ENCODE measurements around the gene ITIH3.

DNA sequence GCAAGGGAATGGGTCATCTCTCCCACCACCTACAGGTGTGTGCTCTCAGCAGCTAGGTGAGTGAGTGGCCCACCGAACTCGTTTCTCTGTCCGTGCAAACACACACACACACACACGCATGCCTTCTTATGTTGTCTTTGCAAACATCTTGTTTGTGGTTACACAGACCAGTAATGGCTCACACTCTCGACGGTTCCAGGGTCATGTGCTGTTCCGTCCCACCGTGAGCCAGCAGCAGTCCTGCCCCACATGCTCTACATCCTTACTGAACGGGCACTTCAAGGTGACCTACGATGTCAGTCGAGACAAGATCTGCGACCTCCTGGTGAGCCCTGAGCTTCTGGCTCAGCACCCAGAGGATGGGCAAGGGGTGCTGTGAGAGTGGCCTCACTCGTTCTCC lies 12.9 kb upstream of the ITIH3 start:
- TF ChIP-seq POLR2A (IDR thresholded peaks at IDR 0.05; ENCODE audit: low read depth, low read length) (no peak), RFX5 (IDR thresholded peaks at IDR 0.05; ENCODE audit: low read depth, low read length) (no peak), BHLHE40 (IDR thresholded peaks at IDR 0.05; ENCODE audit: low read depth, low read length) (no peak)
- TF ChIP-seq, protein P1, sequence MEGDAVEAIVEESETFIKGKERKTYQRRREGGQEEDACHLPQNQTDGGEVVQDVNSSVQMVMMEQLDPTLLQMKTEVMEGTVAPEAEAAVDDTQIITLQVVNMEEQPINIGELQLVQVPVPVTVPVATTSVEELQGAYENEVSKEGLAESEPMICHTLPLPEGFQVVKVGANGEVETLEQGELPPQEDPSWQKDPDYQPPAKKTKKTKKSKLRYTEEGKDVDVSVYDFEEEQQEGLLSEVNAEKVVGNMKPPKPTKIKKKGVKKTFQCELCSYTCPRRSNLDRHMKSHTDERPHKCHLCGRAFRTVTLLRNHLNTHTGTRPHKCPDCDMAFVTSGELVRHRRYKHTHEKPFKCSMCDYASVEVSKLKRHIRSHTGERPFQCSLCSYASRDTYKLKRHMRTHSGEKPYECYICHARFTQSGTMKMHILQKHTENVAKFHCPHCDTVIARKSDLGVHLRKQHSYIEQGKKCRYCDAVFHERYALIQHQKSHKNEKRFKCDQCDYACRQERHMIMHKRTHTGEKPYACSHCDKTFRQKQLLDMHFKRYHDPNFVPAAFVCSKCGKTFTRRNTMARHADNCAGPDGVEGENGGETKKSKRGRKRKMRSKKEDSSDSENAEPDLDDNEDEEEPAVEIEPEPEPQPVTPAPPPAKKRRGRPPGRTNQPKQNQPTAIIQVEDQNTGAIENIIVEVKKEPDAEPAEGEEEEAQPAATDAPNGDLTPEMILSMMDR (conservative IDR thresholded peaks at IDR 0.05; ENCODE audit: low read depth, low read length) = no peak
- TF ChIP-seq, protein P2, sequence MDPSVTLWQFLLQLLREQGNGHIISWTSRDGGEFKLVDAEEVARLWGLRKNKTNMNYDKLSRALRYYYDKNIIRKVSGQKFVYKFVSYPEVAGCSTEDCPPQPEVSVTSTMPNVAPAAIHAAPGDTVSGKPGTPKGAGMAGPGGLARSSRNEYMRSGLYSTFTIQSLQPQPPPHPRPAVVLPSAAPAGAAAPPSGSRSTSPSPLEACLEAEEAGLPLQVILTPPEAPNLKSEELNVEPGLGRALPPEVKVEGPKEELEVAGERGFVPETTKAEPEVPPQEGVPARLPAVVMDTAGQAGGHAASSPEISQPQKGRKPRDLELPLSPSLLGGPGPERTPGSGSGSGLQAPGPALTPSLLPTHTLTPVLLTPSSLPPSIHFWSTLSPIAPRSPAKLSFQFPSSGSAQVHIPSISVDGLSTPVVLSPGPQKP (IDR thresholded peaks at IDR 0.05; ENCODE audit: borderline replicate concordance, low read depth, low read length) = no peak

Measured in IMR-90 (cell line).